Measurements from ENCODE around the gene FAM111B.
A peak's percentile ranks its signal among the peaks of the same experiment; 100 is the strongest.

The FAM111B gene

GRCh38 chr11:59158206-59159068, 51.4 kb downstream of the FAM111B start:
- peak; percentile 86 for DNase-seq

GRCh38 chr11:59164028-59164427, 57.0 kb downstream of the FAM111B start:
- DNase-seq: no peak

- peak; percentile 96 for DNase-seq
These were observed 64.7 kb downstream of the FAM111B start, which contains the start of gene DTX4 for GRCh38 chr11:59171508-59172322. Gene DTX4 (plus strand): TSS chr11:59172132. CDS start chr11:59172596, 464 bp downstream.

DNA sequence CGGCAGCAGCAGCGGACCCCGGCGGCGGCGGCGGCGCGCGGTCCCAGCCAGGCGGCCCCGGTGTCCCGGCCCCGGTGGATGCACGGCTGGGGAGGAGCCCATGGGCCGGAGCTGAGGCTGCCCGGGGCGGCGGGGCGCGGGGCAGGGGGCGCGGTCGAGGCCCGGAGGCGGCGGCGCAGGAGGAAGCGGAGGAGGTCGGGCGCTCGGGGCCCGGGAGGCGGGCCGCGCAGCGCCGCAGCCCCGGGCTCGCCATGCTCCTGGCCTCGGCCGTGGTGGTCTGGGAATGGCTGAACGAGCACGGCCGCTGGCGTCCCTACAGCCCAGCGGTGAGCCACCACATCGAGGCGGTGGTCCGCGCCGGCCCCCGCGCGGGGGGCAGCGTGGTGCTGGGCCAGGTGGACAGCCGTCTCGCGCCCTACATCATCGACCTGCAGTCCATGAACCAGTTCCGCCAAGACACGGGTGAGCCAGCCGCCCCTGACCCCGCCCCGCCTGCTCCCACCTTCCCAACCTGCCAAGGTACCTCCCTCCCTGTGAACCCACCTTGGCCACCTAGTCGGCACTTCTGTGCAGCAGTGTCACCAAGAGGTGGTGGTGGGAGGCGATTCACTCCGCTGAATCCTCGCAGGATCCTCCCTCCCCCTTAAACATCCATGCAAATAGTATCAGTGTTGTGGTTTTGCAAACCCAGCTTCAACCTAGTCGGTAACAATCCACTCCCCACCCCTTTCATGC, 65.5 kb downstream of the FAM111B start:
- DNase-seq: peak; percentile 24

DNA sequence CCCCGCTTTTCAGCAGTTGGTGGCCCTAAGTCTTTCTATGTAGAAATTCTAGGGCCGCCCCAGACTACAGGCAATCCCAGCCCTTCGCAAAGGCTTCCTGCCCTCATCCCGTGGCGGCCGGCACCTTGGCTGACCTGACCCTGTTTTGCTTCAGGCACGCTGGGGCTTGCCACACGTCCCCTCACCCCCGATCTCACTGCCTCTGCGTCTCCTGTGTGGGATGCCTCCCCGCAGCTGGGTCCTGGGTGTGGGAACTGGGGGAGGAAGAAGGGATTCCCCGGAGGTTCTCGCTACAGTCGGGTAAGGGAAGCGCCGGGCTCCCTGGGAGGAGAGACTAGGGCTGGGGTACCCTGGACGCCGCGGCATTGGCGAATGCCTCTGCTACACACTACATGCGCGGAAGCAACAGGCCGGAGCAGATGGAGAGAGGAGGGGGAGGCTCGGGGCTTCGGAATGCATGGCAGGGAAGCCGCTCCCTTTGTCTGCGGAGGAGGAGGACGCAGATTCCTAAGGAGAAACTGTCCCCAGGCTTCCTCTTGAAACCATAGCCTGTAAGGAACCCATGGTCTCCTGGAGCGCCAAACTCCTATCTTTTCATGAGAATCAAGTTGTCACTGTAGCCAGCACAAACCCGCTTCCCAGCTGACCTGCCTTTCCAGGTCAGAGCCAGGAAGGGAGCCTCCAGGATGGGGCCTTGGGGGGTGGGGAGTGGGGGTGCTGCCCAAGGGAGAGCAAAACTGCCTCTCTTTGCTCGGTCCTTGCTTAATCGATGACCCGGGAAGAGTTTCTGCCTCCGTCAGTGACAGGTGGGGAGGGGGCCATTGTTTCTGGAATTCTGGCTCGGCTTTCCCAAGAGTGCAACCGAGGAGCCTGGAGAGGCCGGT, 66.3 kb downstream of the FAM111B start:
- no peak for DNase-seq

- DNase-seq: no peak
These were observed 67.1 kb downstream of the FAM111B start for GRCh38 chr11:59173964-59174663.

GRCh38 chr11:59174664-59175033, 67.6 kb downstream of the FAM111B start:
- DNase-seq: peak; percentile 14

- no peak for DNase-seq
These were observed 68.1 kb downstream of the FAM111B start for GRCh38 chr11:59175091-59175501.

- no peak for DNase-seq
These were observed 69.3 kb downstream of the FAM111B start for GRCh38 chr11:59176330-59176729.
